ENCODE measurements around the gene GALNT17.

Gene GALNT17

GRCh38 chr7:71595176-71595575 lies 463.2 kb downstream of the GALNT17 start:
- Histone ChIP-seq H3K9me3 (ENCODE audit: control insufficient read depth in 5 of 5, low read length in 5 of 5) (no peaks in the 10 kb centered on the region), H3K9ac (ENCODE audit: low read length in 5 of 5) (no peak overlapping the region), H3K27me3 (ENCODE audit: control insufficient read depth in 5 of 5, insufficient read depth in 4 of 5, low read length in 5 of 5) (no peaks in the 10 kb centered on the region), H3K4me3 (ENCODE audit: low read depth in 1 of 5, low read length in 5 of 5) (no peak overlapping the region), H3K36me3 (ENCODE audit: control insufficient read depth in 5 of 5, insufficient read depth in 5 of 5, low read length in 5 of 5) (no peaks in the 10 kb centered on the region), H3K4me1 (ENCODE audit: control insufficient read depth in 5 of 5, insufficient read depth in 5 of 5, low read length in 5 of 5) (no peaks in the 10 kb centered on the region), H3K27ac (ENCODE audit: low read depth, low read length) (no peak overlapping the region)

GRCh38 chr7:71598553-71598952 lies 466.6 kb downstream of the GALNT17 start:
- no peak overlapping the region for H3K4me3 ChIP-seq (ENCODE audit: low read depth in 1 of 5, low read length in 5 of 5)
- H3K9me3 ChIP-seq (ENCODE audit: control insufficient read depth in 5 of 5, low read length in 5 of 5): peaks cover 0 to 4% (median 3%) of the 10 kb centered on the region in 5 donors
- no peaks in the 10 kb centered on the region for H3K4me1 ChIP-seq (ENCODE audit: control insufficient read depth in 5 of 5, insufficient read depth in 5 of 5, low read length in 5 of 5)
- H3K36me3 ChIP-seq (ENCODE audit: control insufficient read depth in 5 of 5, insufficient read depth in 5 of 5, low read length in 5 of 5): no peaks in the 10 kb centered on the region
- no peak overlapping the region for H3K9ac ChIP-seq (ENCODE audit: low read length in 5 of 5)
- no peak overlapping the region for H3K27ac ChIP-seq (ENCODE audit: low read depth, low read length)
- peaks cover 0 to 3% (median 0%) of the 10 kb centered on the region in 5 donors for H3K27me3 ChIP-seq (ENCODE audit: control insufficient read depth in 5 of 5, insufficient read depth in 4 of 5, low read length in 5 of 5)

- peaks cover 0 to 9% (median 0%) of the 10 kb centered on the region in 5 donors for H3K27me3 ChIP-seq (ENCODE audit: control insufficient read depth in 5 of 5, insufficient read depth in 4 of 5, low read length in 5 of 5)
- no peak overlapping the region for H3K9ac ChIP-seq (ENCODE audit: low read length in 5 of 5)
- H3K27ac ChIP-seq (ENCODE audit: low read depth, low read length): no peak overlapping the region
- no peaks in the 10 kb centered on the region for H3K36me3 ChIP-seq (ENCODE audit: control insufficient read depth in 5 of 5, insufficient read depth in 5 of 5, low read length in 5 of 5)
- no peaks in the 10 kb centered on the region for H3K4me1 ChIP-seq (ENCODE audit: control insufficient read depth in 5 of 5, insufficient read depth in 5 of 5, low read length in 5 of 5)
- H3K9me3 ChIP-seq (ENCODE audit: control insufficient read depth in 5 of 5, low read length in 5 of 5): peaks cover 0 to 12% (median 3%) of the 10 kb centered on the region in 5 donors
- H3K4me3 ChIP-seq (ENCODE audit: low read depth in 1 of 5, low read length in 5 of 5): no peak overlapping the region
Observed at GRCh38 chr7:71601851-71602250, 469.9 kb downstream of the GALNT17 start.

- Histone ChIP-seq H3K27me3 (ENCODE audit: control insufficient read depth in 5 of 5, insufficient read depth in 4 of 5, low read length in 5 of 5) (peaks cover 0 to 9% (median 0%) of the 10 kb centered on the region in 5 donors), H3K9me3 (ENCODE audit: control insufficient read depth in 5 of 5, low read length in 5 of 5) (peaks cover 6 to 21% (median 10%) of the 10 kb centered on the region in 5 donors), H3K4me1 (ENCODE audit: control insufficient read depth in 5 of 5, insufficient read depth in 5 of 5, low read length in 5 of 5) (no peaks in the 10 kb centered on the region), H3K9ac (ENCODE audit: low read length in 5 of 5) (no peak overlapping the region), H3K4me3 (ENCODE audit: low read depth in 1 of 5, low read length in 5 of 5) (no peak overlapping the region), H3K27ac (ENCODE audit: low read depth, low read length) (no peak overlapping the region), H3K36me3 (ENCODE audit: control insufficient read depth in 5 of 5, insufficient read depth in 5 of 5, low read length in 5 of 5) (no peaks in the 10 kb centered on the region)
Observed at GRCh38 chr7:71604818-71605414, 473.0 kb downstream of the GALNT17 start.

GRCh38 chr7:71611986-71612385 lies 480.0 kb downstream of the GALNT17 start:
- Histone ChIP-seq H3K36me3 (ENCODE audit: control insufficient read depth in 5 of 5, insufficient read depth in 5 of 5, low read length in 5 of 5) (no peaks in the 10 kb centered on the region), H3K27ac (ENCODE audit: low read depth, low read length) (no peak overlapping the region), H3K9me3 (ENCODE audit: control insufficient read depth in 5 of 5, low read length in 5 of 5) (peaks cover 6 to 9% (median 8%) of the 10 kb centered on the region in 5 donors)

GRCh38 chr7:71612911-71613310 lies 481.0 kb downstream of the GALNT17 start:
- Histone ChIP-seq H3K27ac (ENCODE audit: low read depth, low read length) (no peak overlapping the region), H3K27me3 (ENCODE audit: control insufficient read depth in 5 of 5, insufficient read depth in 4 of 5, low read length in 5 of 5) (no peaks in the 10 kb centered on the region), H3K9ac (ENCODE audit: low read length in 5 of 5) (no peak overlapping the region), H3K4me3 (ENCODE audit: low read depth in 1 of 5, low read length in 5 of 5) (peak overlapping the region in 1 of 5 donors; percentile 4), H3K36me3 (ENCODE audit: control insufficient read depth in 5 of 5, insufficient read depth in 5 of 5, low read length in 5 of 5) (no peaks in the 10 kb centered on the region), H3K9me3 (ENCODE audit: control insufficient read depth in 5 of 5, low read length in 5 of 5) (peaks cover 2 to 6% (median 4%) of the 10 kb centered on the region in 5 donors), H3K4me1 (ENCODE audit: control insufficient read depth in 5 of 5, insufficient read depth in 5 of 5, low read length in 5 of 5) (peaks cover 0 to 17% (median 9%) of the 10 kb centered on the region in 5 donors)

More at GRCh38 chr7:71611986-71612385, 480.0 kb downstream of the GALNT17 start:
- H3K4me3 ChIP-seq (ENCODE audit: low read depth in 1 of 5, low read length in 5 of 5): no peak overlapping the region
- H3K9ac ChIP-seq (ENCODE audit: low read length in 5 of 5): no peak overlapping the region
- no peaks in the 10 kb centered on the region for H3K27me3 ChIP-seq (ENCODE audit: control insufficient read depth in 5 of 5, insufficient read depth in 4 of 5, low read length in 5 of 5)
- peaks cover 0 to 17% (median 9%) of the 10 kb centered on the region in 5 donors for H3K4me1 ChIP-seq (ENCODE audit: control insufficient read depth in 5 of 5, insufficient read depth in 5 of 5, low read length in 5 of 5)

GRCh38 chr7:71613313-71613712 lies 481.4 kb downstream of the GALNT17 start:
- Histone ChIP-seq H3K9ac (ENCODE audit: low read length in 5 of 5) (no peak overlapping the region), H3K9me3 (ENCODE audit: control insufficient read depth in 5 of 5, low read length in 5 of 5) (peaks cover 0 to 2% (median under 1%) of the 10 kb centered on the region in 5 donors), H3K27me3 (ENCODE audit: control insufficient read depth in 5 of 5, insufficient read depth in 4 of 5, low read length in 5 of 5) (no peaks in the 10 kb centered on the region), H3K27ac (ENCODE audit: low read depth, low read length) (no peak overlapping the region), H3K4me1 (ENCODE audit: control insufficient read depth in 5 of 5, insufficient read depth in 5 of 5, low read length in 5 of 5) (peaks cover 0 to 17% (median 9%) of the 10 kb centered on the region in 5 donors), H3K4me3 (ENCODE audit: low read depth in 1 of 5, low read length in 5 of 5) (no peak overlapping the region), H3K36me3 (ENCODE audit: control insufficient read depth in 5 of 5, insufficient read depth in 5 of 5, low read length in 5 of 5) (no peaks in the 10 kb centered on the region)

GRCh38 chr7:71615017-71615416 lies 483.1 kb downstream of the GALNT17 start:
- peaks cover 0 to 17% (median 9%) of the 10 kb centered on the region in 5 donors for H3K4me1 ChIP-seq (ENCODE audit: control insufficient read depth in 5 of 5, insufficient read depth in 5 of 5, low read length in 5 of 5)
- no peak overlapping the region for H3K9ac ChIP-seq (ENCODE audit: low read length in 5 of 5)
- H3K27ac ChIP-seq (ENCODE audit: low read depth, low read length): no peak overlapping the region

GRCh38 chr7:71616217-71616616 lies 484.3 kb downstream of the GALNT17 start:
- Histone ChIP-seq H3K36me3 (ENCODE audit: control insufficient read depth in 5 of 5, insufficient read depth in 5 of 5, low read length in 5 of 5) (no peaks in the 10 kb centered on the region), H3K27ac (ENCODE audit: low read depth, low read length) (no peak overlapping the region), H3K9me3 (ENCODE audit: control insufficient read depth in 5 of 5, low read length in 5 of 5) (no peaks in the 10 kb centered on the region), H3K9ac (ENCODE audit: low read length in 5 of 5) (no peak overlapping the region), H3K27me3 (ENCODE audit: control insufficient read depth in 5 of 5, insufficient read depth in 4 of 5, low read length in 5 of 5) (no peaks in the 10 kb centered on the region), H3K4me3 (ENCODE audit: low read depth in 1 of 5, low read length in 5 of 5) (no peak overlapping the region), H3K4me1 (ENCODE audit: control insufficient read depth in 5 of 5, insufficient read depth in 5 of 5, low read length in 5 of 5) (peaks cover 0 to 13% (median 6%) of the 10 kb centered on the region in 5 donors)

More at GRCh38 chr7:71615017-71615416, 483.1 kb downstream of the GALNT17 start:
- Histone ChIP-seq H3K4me3 (ENCODE audit: low read depth in 1 of 5, low read length in 5 of 5) (no peak overlapping the region), H3K9me3 (ENCODE audit: control insufficient read depth in 5 of 5, low read length in 5 of 5) (no peaks in the 10 kb centered on the region), H3K27me3 (ENCODE audit: control insufficient read depth in 5 of 5, insufficient read depth in 4 of 5, low read length in 5 of 5) (no peaks in the 10 kb centered on the region), H3K36me3 (ENCODE audit: control insufficient read depth in 5 of 5, insufficient read depth in 5 of 5, low read length in 5 of 5) (no peaks in the 10 kb centered on the region)

GRCh38 chr7:71618278-71618677 lies 486.3 kb downstream of the GALNT17 start:
- H3K27ac ChIP-seq (ENCODE audit: low read depth, low read length): no peak overlapping the region
- no peaks in the 10 kb centered on the region for H3K9me3 ChIP-seq (ENCODE audit: control insufficient read depth in 5 of 5, low read length in 5 of 5)
- H3K4me3 ChIP-seq (ENCODE audit: low read depth in 1 of 5, low read length in 5 of 5): no peak overlapping the region
- no peak overlapping the region for H3K9ac ChIP-seq (ENCODE audit: low read length in 5 of 5)
- no peaks in the 10 kb centered on the region for H3K27me3 ChIP-seq (ENCODE audit: control insufficient read depth in 5 of 5, insufficient read depth in 4 of 5, low read length in 5 of 5)
- H3K36me3 ChIP-seq (ENCODE audit: control insufficient read depth in 5 of 5, insufficient read depth in 5 of 5, low read length in 5 of 5): no peaks in the 10 kb centered on the region
- peaks cover 0 to 3% (median 0%) of the 10 kb centered on the region in 5 donors for H3K4me1 ChIP-seq (ENCODE audit: control insufficient read depth in 5 of 5, insufficient read depth in 5 of 5, low read length in 5 of 5)

Data from subcutaneous abdominal adipose tissue (tissue), 5 donors.